KOPT-K1 (cell line): ENCODE results near the gene SMG6.
"Not testable (repeated sequence)": the region's sequence is repeated elsewhere in the genome, so short reads cannot be mapped to it uniquely, and the experiment has no call there.

Source experiments
- H3K27ac ChIP-seq: fragments of 200-600 bp; sonication (generic); 2 replicates; pipeline ENCODE4 v1.5.1; 2016; ENCODE audit warnings: antibody characterized with exemption, mild to moderate bottlenecking, low read depth, low read length; ENCODE audit not compliant: poor library complexity, severe bottlenecking
- H3K36me3 ChIP-seq: fragments of 200-600 bp; sonication (generic); 2 replicates; pipeline ENCODE4 v1.5.1; 2017; ENCODE audit warnings: antibody characterized with exemption, mild to moderate bottlenecking, low read length, moderate library complexity; ENCODE audit not compliant: insufficient read depth
- H3K9me3 ChIP-seq: fragments of 200-600 bp; sonication (generic); 2 replicates; pipeline ENCODE4 v1.5.1; 2017; ENCODE audit warnings: antibody characterized with exemption, low read length, mild to moderate bottlenecking; ENCODE audit not compliant: insufficient read depth, poor library complexity, severe bottlenecking

The SMG6 gene

DNA sequence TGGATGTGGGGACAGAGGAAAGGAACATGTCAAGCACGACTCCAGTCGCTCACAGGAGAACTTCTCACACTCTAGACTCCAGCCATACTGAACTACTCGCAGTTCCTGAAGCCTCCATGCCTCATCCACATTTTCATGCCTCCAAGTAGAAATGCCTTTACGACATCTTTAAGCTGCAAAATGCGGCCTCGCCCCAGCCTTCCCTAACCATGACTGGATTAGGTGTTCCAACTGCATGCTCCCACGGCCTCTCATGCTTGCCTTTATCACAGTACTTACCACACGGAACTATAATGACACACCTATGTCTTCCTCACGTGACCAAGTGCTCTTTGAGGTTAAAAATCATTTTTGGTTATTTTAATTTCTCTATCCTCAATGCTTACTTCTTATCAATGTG, 23.9 kb downstream of the SMG6 start:
- peaks cover 79% of the 10 kb centered on the region for H3K36me3 ChIP-seq
- no peak overlapping the region for H3K27ac ChIP-seq

DNA sequence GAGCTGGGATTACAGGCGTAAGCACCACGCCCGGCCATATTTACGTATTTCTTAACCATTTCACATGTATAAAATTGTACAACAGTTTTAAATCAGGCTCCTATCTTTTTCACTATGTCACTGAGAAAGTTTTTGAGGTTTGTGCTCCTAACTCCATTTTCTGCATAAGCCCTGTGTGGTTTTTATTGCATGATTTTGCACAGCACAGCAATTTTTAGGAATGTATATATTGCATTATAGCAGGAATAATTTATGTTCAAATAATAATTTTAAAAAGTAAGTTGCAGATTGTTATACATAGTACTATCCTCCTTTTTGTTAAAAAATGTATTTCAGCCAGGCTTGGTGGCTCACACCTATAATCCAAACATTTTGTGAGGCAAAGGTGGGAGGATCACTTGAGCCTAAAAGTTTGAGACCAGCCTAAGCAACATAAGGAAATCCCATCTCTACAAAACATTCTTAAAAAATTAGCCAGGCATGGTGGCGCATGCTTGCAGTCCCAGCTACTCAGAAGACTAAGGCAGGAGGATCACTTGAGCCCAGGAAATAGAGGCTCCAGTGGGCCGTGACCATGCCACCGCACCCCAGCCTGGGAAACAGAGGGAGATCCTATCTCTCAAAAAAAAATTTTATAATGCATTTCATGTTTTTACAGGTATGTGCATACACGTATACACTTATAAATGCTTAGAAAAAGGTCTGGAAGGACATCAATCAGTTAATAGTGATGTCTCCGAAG, 26.0 kb downstream of the SMG6 start:
- H3K27ac ChIP-seq, result no peak overlapping the region
- H3K9me3 ChIP-seq, result no peaks in the 10 kb centered on the region
- H3K36me3 ChIP-seq, result peaks cover 78% of the 10 kb centered on the region

More for the DNA sequence above, 23.9 kb downstream of the SMG6 start:
- H3K9me3 ChIP-seq, result no peaks in the 10 kb centered on the region

DNA sequence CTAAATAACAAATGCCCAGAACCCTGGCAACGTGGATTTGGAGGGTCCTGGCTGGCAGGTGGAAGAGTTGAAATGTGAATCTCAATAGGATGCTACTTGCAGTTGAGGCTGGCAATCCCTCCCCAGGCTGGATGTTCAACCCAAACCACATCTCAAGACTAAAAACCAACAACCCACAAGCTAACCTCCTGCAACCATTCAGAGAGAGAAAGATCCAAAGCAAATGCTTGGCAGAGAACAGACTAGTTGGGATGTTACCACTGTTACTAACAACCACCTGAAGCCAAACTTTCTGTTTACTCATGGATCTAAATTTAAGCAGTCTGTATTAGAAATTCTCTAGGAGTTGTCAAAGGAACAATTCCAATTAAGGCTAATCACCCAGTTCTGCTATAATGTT, 27.9 kb downstream of the SMG6 start:
- peaks cover 75% of the 10 kb centered on the region for H3K36me3 ChIP-seq
- no peak overlapping the region for H3K27ac ChIP-seq
- no peaks in the 10 kb centered on the region for H3K9me3 ChIP-seq

DNA sequence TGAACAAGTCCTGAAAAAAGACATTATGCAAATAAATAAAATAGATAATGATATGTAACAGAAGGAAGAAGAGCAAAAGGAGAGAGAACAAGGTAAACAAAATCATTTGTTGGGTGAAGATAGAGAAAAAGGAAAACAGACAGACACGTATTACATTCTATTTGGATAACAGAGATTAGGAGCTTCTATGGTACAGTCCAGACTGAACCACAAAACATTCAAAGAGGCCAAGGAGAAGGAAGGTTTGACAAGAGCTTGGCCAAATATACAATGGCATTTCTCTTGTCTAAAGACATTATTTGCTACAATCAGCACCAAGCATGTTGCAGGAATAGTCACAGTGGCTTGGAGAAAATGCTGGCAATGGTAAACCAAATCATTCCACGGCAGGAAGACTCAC, 29.2 kb downstream of the SMG6 start:
- Histone ChIP-seq H3K9me3 (no peaks in the 10 kb centered on the region), H3K27ac (no peak overlapping the region), H3K36me3 (peaks cover 73% of the 10 kb centered on the region)

DNA sequence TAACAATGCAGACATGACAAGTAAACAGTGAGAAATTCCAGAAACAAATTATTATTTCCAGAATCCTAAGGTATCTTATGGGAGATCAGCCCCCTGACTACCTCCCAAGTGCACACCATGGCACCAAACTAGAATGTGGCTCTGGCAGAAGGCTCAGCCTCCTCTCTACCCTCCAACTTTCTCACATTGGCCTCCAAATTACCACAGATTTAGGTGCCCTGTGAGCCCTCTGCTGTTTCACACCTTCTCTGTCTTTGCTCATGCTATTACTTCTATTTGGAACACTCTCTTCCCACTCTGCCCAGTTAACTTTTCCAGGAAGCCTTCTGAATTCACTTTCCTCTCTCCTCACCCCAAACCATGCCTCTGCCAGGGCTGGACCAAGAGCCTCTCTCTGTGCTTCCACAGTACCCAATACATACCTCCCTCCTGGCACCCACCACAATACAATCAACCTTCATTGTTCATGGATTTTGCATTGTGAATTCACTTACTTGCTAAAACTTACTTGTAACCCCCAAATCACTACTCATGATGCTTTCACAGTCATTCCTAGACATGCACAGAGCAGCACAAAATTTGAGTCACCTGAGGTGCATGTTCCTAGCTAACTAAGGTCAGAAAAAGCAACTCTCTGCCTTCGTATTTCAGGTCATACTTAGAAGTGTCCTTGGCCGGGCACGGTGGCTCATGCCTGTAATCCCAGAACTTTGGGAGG, 31.4 kb downstream of the SMG6 start:
- Histone ChIP-seq H3K27ac (no peak overlapping the region), H3K9me3 (no peaks in the 10 kb centered on the region), H3K36me3 (peaks cover 62% of the 10 kb centered on the region)

DNA sequence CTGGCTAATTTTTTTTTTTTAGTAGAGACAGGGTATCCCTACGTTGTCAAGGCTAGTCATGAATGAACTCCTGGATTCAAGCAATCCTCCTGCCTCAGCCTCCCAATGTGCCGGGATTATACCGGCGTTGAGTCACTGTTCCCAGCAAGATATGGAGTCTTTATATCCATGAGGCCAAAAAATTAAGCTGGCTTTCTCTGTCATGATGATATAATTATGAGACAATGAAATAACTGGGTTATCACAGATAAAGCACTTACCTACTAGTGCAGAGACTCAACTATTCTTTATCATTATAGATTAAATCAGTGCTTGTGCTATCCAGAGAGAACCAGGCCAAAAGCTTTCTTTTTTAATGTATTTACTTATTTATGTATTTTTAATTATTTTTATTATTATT, 36.2 kb downstream of the SMG6 start:
- H3K36me3 ChIP-seq, result peaks cover 50% of the 10 kb centered on the region
- H3K9me3 ChIP-seq, result no peaks in the 10 kb centered on the region
- H3K27ac ChIP-seq, result peak overlapping the region; percentile 76

DNA sequence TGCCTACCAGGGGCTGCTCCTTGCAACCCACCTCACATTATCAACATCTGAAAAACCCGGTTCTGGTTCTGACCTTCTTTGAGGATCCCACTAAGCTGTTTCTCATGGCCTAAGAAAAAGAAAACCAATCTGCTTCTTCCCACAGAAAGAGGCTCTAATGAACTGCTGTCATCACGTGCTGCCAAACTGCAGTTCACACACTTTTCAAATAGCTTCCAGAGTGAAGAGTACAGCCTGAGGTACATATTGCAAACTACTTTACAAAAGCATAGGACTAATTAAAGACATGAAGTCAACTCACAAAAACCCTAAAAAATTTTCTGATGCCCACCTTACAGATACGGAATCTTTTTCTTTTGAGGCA, 36.7 kb downstream of the SMG6 start:
- H3K36me3 ChIP-seq, result peaks cover 50% of the 10 kb centered on the region
- no peaks in the 10 kb centered on the region for H3K9me3 ChIP-seq
- peak overlapping the region; percentile 76 for H3K27ac ChIP-seq

DNA sequence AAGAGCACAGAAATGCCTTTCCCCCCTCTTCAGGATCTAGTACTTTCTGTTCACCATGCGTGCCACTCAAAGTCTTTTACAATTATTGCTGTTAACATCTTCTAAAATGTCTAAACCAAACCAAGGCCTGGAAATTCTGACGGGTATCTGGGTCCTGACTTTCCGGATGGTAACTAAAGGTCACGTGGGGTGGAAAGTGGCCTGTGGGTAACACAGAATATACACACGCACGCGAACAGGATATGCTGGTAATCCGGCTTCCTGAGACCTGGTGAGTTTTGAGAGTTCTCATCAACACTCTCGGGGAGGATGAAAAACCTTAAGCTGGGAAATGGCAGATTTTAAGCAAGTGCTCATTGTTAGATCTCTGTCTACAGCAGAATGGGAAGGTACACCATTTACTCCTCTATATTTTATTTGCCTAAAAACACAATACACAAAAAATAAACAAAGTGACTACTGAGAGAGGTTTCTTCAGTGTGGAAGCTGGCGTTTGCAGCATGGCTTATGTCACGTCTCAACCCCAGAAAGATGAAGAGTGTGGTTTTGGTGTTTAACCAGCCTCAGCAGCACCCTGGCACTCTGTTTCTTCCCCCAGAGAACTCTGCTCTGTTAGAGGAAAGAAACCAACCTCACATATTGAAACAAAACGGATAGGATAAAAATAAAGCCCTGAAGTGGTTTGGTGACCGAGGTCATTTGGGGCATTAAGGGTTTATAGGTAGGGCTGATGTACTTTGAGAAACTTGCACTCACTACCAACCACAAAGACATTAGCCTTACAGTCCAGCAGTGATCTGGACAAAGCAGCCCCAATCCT, 37.3 kb downstream of the SMG6 start:
- H3K27ac ChIP-seq, result peak overlapping the region; percentile 76
- peaks cover 53% of the 10 kb centered on the region for H3K36me3 ChIP-seq
- no peaks in the 10 kb centered on the region for H3K9me3 ChIP-seq

DNA sequence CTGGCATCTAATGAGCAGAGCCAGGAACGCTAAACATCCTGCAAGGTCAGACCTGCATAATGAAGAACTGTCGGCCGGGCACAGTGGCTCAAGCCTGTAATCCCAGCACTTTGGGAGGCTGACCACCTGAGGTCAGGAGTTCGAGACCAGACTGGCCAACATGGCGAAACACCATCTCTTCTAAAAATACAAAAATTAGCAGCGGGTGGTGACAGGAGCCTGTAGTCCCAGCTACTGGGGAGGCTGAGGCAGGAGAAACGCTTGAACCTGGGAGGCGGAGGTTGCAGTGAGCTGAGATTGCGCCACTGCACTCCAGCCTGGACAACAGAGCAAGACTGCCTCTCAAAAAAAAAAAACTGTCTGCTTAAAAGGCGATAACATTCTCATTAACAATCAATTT, 38.4 kb downstream of the SMG6 start:
- Histone ChIP-seq H3K36me3 (peaks cover 44% of the 10 kb centered on the region), H3K27ac (peak overlapping the region; percentile 76)
- H3K9me3 ChIP-seq, result not testable (repeated sequence)

DNA sequence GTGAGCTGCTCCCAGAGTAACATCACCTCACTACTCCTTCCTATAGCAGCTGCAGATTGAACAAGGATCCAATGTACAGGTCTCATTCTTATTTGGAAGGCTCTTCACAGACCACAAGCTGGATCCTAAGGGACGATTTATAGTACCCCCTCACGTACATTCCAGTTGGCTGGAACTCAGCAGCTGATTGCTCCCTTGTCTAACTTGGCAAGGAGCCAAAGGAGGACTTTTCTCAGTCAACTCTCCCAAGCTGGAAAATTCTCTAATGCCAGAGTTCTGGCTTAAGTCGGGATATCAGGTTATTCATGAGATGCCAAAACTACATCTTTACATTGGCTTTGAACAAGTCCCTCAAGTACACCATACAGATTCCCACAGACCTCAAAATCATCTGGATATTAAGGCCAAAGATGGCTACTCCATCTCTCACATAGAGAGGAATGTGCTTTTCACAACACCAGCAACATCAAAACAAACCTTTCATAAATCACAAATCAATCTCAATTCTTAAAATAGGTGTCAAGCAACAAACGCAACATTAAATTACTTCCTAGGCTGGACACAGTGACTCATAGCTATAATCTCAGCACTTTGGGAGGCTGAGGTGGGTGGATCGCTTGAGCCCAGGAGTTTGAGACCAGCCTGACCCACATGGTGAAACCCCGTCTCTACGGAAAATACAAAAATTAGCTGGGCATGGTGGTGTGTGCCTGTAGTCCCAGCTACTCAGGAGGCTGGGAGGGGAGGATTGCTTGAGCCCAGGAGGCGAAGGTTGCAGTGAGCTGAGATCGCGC, 39.3 kb downstream of the SMG6 start:
- H3K9me3 ChIP-seq, result no peaks in the 10 kb centered on the region
- peak overlapping the region; percentile 12 for H3K27ac ChIP-seq
- peaks cover 36% of the 10 kb centered on the region for H3K36me3 ChIP-seq

DNA sequence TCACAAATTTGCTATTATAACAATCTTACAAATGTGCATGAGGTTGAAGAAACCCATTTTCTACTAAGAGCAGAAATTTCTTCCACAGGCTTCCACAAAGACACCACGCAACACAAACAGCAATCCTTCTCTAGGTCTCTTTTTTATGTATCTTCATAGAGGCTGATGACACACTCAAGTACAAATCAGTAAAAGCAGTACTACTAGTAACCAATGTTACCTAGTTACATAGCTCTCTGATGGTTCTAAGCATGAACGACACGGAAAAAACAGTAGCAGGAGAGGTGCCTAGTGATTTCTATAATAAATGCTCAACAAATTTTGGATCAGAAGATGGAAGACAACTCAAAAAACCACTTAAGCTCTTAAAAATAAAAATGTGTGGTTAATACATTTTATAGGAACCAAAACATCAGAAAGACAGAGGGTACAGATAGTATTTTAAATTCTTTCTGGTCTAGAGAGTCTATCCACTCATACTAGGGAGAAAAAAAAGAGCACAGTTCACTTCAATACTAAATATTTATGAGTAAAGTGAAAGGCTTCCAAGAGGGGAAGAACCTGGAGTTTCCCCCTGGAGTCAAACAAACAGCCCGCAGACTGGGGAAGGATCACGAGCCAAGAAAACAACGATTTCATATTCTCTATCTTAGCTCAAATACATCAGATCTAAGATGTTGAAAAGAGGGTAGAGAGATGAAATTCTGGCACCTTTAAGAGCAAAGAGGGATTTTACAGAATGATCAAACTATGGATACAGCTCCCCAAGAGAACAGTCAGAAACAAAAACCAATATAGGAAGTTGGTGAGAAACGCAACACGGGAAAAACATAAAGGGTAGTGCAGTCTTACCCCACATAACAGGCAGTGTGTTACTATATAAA, 40.2 kb downstream of the SMG6 start:
- H3K27ac ChIP-seq, result peak overlapping the region; percentile 12

DNA sequence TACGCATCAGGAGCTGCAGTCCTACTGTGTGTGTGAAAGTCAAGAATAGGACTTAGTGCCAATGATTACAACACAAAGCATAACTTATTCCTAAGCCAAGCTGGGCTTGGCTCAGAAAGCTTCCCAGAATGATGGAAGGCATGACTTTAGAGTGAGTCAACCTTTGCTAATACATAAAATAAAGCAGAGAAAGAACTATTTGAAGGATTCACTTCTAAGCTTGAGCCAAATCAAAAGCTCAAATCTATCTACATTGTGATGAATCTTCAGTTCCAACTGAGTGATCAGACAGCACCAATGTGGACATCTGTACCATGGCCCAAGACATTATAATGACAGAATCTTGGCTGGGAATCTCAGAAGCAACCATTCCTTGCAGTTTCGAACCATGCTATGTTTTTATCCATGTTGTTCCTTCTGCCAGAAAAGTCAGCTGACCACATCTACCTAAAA, 41.4 kb downstream of the SMG6 start:
- Histone ChIP-seq H3K9me3 (no peaks in the 10 kb centered on the region), H3K27ac (no peak overlapping the region), H3K36me3 (peaks cover 45% of the 10 kb centered on the region)

More for the DNA sequence above, 40.2 kb downstream of the SMG6 start:
- Histone ChIP-seq H3K9me3 (no peaks in the 10 kb centered on the region), H3K36me3 (peaks cover 42% of the 10 kb centered on the region)

DNA sequence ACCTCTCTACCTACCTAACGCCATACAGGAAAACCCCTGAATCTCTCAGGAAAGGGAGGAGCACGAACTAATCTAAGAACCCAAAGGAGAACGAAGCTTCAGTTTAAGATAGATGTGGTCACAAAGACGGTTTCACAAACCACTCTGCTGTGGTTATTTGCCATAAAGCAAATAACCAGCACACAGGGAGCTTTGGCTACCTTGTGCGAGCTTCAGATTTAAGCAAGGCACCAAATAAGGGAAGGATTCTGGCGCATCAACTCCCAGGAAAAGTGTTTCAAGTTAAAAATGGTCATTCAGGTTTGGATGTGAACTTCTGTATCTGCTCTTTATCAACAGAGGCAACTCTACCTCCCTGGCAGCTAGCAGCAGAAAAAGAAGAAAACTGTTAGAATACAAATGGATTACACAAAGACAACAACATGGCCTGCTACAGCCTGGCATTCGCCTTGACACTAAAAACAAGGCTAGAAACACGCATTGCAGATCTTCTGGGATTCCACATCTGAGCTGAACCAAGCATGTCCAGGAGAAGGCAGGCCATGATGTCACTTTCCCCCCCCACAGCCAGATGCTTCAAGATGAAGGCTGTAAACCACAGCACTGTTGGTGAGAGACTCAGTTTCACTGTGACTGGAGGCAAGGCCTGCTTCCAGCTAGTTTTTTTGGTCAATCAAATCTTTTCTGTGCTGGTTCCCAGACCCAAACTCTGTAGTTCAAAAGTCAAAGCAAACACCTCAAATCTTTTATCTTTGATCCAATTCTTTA, 43.6 kb downstream of the SMG6 start:
- Histone ChIP-seq H3K27ac (peak overlapping the region; percentile 49), H3K9me3 (no peaks in the 10 kb centered on the region), H3K36me3 (peaks cover 48% of the 10 kb centered on the region)
